Neural progenitor cell (in vitro differentiated cells): Measurements from ENCODE around the gene B3GNT9.

Source experiments
- CTCF ChIP-seq: fragments of 200-600 bp; sonication (generic); IDR thresholded peaks from 2 replicates; pipeline ENCODE4 v1.5.1; 2017; ENCODE audit warnings: antibody characterized with exemption, mild to moderate bottlenecking
- EZH2 ChIP-seq: fragments of 200-600 bp; sonication (generic); IDR thresholded peaks from 2 replicates; pipeline ENCODE4 v1.6.1; 2017; ENCODE audit warnings: antibody characterized with exemption, mild to moderate bottlenecking, moderate library complexity

GRCh38 chr16:67098599-67098998 is 52.2 kb downstream of the B3GNT9 start:
- TF ChIP-seq CTCF: no peak
- no peak for TF ChIP-seq EZH2
